Adrenal gland (tissue), 12 donors: ENCODE results near the gene ACAN. TPM values are rescaled to one million over a fixed set of nuclear protein-coding genes. Genes with fewer than 3 reads are reported as not detected.

Source experiments
- DNase-seq, 7 donors: peaks; one replicate each; pipeline ENCODE4 v3.0.0-alpha.2; 2019 to 2020
- H3K27ac ChIP-seq, 5 donors: fragments of 200-600 bp; sonication (generic) in 4 of 5; 1 replicate in 3 of 5; 2 replicates in 2 of 5; pipeline versions ENCODE4 v1.5.1 to v1.8.0; 2016 to 2020; ENCODE audit warnings: mild to moderate bottlenecking in 1 of 5
- H3K27me3 ChIP-seq: fragments of 200-600 bp; 2 replicates; pipeline ENCODE4 v1.8.0; 2021
- H3K36me3 ChIP-seq, 2 donors: fragments of 200-600 bp; replicated peaks in 1 of 2; 1 replicate in 1 of 2; 2 replicates in 1 of 2; pipeline versions ENCODE4 v1.5.1 to v1.8.0; 2018 to 2022
- H3K4me1 ChIP-seq, 2 donors: fragments of 200-600 bp; replicated peaks in 1 of 2; 1 replicate in 1 of 2; 2 replicates in 1 of 2; pipeline versions ENCODE4 v1.5.1 to v1.8.0; 2018 to 2021
- H3K4me3 ChIP-seq, 4 donors: fragments of 200-600 bp; sonication (generic) in 3 of 4; one replicate each; pipeline ENCODE4 v1.5.1; 2016 to 2018
- H3K9me3 ChIP-seq, 3 donors: fragments of 200-600 bp; sonication (generic) in 1 of 3; replicated peaks in 1 of 3; 1 replicate in 2 of 3; 2 replicates in 1 of 3; pipeline versions ENCODE4 v1.5.1 to v1.8.0; 2016 to 2021
- CTCF ChIP-seq, 6 experiments: fragments of 450-650 bp in 4 of 6; fragments of 200-600 bp in 2 of 6; sonication (generic) in 1 of 6; IDR thresholded peaks; 1 replicate in 5 of 6; 2 replicates in 1 of 6; pipeline versions ENCODE4 v1.5.1 to v1.8.0; 2016 to 2021; ENCODE audit warnings: antibody characterized with exemption in 6 of 6, mild to moderate bottlenecking in 2 of 6, moderate library complexity in 1 of 6
- POLR2A ChIP-seq, 2 donors: fragments of 450-650 bp; IDR thresholded peaks; one replicate each; pipeline ENCODE4 v1.6.1; 2017; ENCODE audit warnings: antibody characterized with exemption in 2 of 2, mild to moderate bottlenecking in 2 of 2, moderate library complexity in 1 of 2
- WGBS, 4 donors: extraction: QIAGEN DNeasy Blood & Tissue Kit in 2 of 4; methylation state at CpG; one replicate each; pipeline versions ENCODE4 v1.1.5 to v1.1.7; 2013 to 2017; 5-methylcytosine and 5-hydroxymethylcytosine counted together
- intact Hi-C, 2 donors: fragments of 100-400 bp; cut with DNase I; formaldehyde crosslinking; loops; one replicate each; pipeline versions ENCODE4 v1.14.1 to v1.15.0; 2022 to 2023
- polyA plus RNA-seq, 3 donors: library from polyadenylated mRNA; stranded (reverse); fragments of 200-250 nt in 2 of 3; fragments of 350-450 nt in 1 of 3; fragmentation: Illumina TruSeq in 1 of 3; extraction: RNeasy Lipid Tissue Mini Kit (QIAGEN cat#74804) in 1 of 3; gene quantifications; one replicate each; pipeline ENCODE4 v1.2.3, GENCODE V29; 2013 to 2014
- total RNA-seq, 9 donors: library from RNA; depleted of rRNA in 4 of 9; stranded (reverse); fragments of >200 nt in 4 of 9; fragments of 120-200 nt in 1 of 9; fragmentation: NEBNext Ultra II Directional in 1 of 9; extraction: Animal tissue kit (Norgen Biotek cat#: 25700) in 1 of 9; gene quantifications; one replicate each; pipeline versions ENCODE4 v1.1.0 to v1.2.4, GENCODE V29; 2013 to 2023
- donor health status: healthy with polysubstance abuse.
- donor health status: Bipolar disorder and iron deficiency.
- donor health status: DM: yes; HTN: yes; CAD: no.
- donor health status: DM: no; HTN: no; CAD: no.
- donor health status: DM: no; HTN: no; CAD: no.
- donor health status: DM: yes; HTN: yes; CAD: no.

ACAN gene
- total and polyA plus RNA-seq, 12 donors, result 0.04 to 2.4 (median 0.42) TPM

GRCh38 chr15:88899251-88899650 lies 96.0 kb downstream of the ACAN start:
- TF ChIP-seq POLR2A (IDR thresholded peaks at IDR 0.05), result no peak
- TF ChIP-seq CTCF (IDR thresholded peaks at IDR 0.05), result no peak
- WGBS, 4 donors, result 93 to 96% (median 95%) methylated on average over 9 of the region's 9 CpGs
- H3K4me3 ChIP-seq, result no peak overlapping the region
- H3K27ac ChIP-seq, result no peak overlapping the region
- intact Hi-C loops, result no loop called here
- H3K36me3 ChIP-seq, result peaks cover 0 to 13% of the 10 kb centered on the region in 2 donors
- no peak for DNase-seq
- H3K27me3 ChIP-seq, result peaks cover 10% of the 10 kb centered on the region
- peaks cover 9 to 13% of the 10 kb centered on the region in 2 donors for H3K4me1 ChIP-seq
- H3K9me3 ChIP-seq, result no peaks in the 10 kb centered on the region

GRCh38 chr15:88900309-88900981 lies 97.2 kb downstream of the ACAN start:
- 93 to 95% (median 93%) methylated on average over 7 to 12 of the region's 12 CpGs for WGBS, 4 donors
- Histone ChIP-seq H3K9me3 (no peaks in the 10 kb centered on the region), H3K4me3 (no peak overlapping the region), H3K4me1 (peaks cover 2 to 11% of the 10 kb centered on the region in 2 donors), H3K27me3 (no peaks in the 10 kb centered on the region), H3K36me3 (peaks cover 0 to 16% of the 10 kb centered on the region in 2 donors), H3K27ac (no peak overlapping the region)
- TF ChIP-seq POLR2A (IDR thresholded peaks at IDR 0.05), result no peak
- TF ChIP-seq CTCF (IDR thresholded peaks at IDR 0.05), result no peak
- intact Hi-C loops, result loop anchor here (10.0 kb wide), 1 partner anchor 284 kb away; no protein-coding TSS in a partner anchor
- no peak for DNase-seq

- no peaks in the 10 kb centered on the region for H3K27me3 ChIP-seq
- WGBS, 4 donors, result 81 to 88% (median 83%) methylated on average over 5 of the region's 5 CpGs
- no peak overlapping the region for H3K4me3 ChIP-seq
- peaks cover 0 to 16% of the 10 kb centered on the region in 2 donors for H3K36me3 ChIP-seq
- H3K4me1 ChIP-seq, result peaks cover 0 to 10% of the 10 kb centered on the region in 2 donors
- no peak for DNase-seq
- TF ChIP-seq CTCF (IDR thresholded peaks at IDR 0.05), result no peak
- no peak for TF ChIP-seq POLR2A (IDR thresholded peaks at IDR 0.05)
- H3K27ac ChIP-seq, result no peak overlapping the region
- H3K9me3 ChIP-seq, result no peaks in the 10 kb centered on the region
- intact Hi-C loops, result loop anchor here (10.0 kb wide), 1 partner anchor 284 kb away; no protein-coding TSS in a partner anchor
These were observed 97.8 kb downstream of the ACAN start for GRCh38 chr15:88900982-88901418.

GRCh38 chr15:88901508-88902220 lies 98.4 kb downstream of the ACAN start:
- 89 to 93% (median 91%) methylated on average over 10 to 15 of the region's 15 CpGs for WGBS, 4 donors
- Histone ChIP-seq H3K4me1 (peaks cover 0 to 10% of the 10 kb centered on the region in 2 donors), H3K27ac (no peak overlapping the region), H3K4me3 (no peak overlapping the region), H3K27me3 (no peaks in the 10 kb centered on the region), H3K9me3 (no peaks in the 10 kb centered on the region), H3K36me3 (peaks cover 0 to 16% of the 10 kb centered on the region in 2 donors)
- TF ChIP-seq POLR2A (IDR thresholded peaks at IDR 0.05) (no peak), CTCF (IDR thresholded peaks at IDR 0.05) (no peak)
- no peak for DNase-seq
- intact Hi-C loops, result loop anchor here (10.0 kb wide), 1 partner anchor 283 kb away; no protein-coding TSS in a partner anchor
